SJSA1 (cell line): ENCODE results near the gene TSPAN5. TPM values are rescaled to one million over a fixed set of nuclear protein-coding genes. Genes with fewer than 3 reads are reported as not detected.

Source experiments
- DNase-seq, 2 experiments: peaks; one replicate each; pipeline ENCODE4 v3.0.0-alpha.2; 2015 to 2020; ENCODE audit warnings: low spot score in 2 of 2, low read depth in 1 of 2
- H3K27ac ChIP-seq: fragments of 250-450 bp; sonication (Bioruptor Pico); 2 replicates; pipeline ENCODE4 v1.5.1; 2020; ENCODE audit warnings: mild to moderate bottlenecking, moderate library complexity
- H3K27me3 ChIP-seq: fragments of 250-450 bp; sonication (Bioruptor Pico); replicated peaks from 2 replicates; pipeline ENCODE4 v1.5.1; 2020; ENCODE audit warnings: mild to moderate bottlenecking, moderate library complexity
- H3K36me3 ChIP-seq: fragments of 250-450 bp; sonication (Bioruptor Pico); 2 replicates; pipeline ENCODE4 v1.5.1; 2020; ENCODE audit warnings: mild to moderate bottlenecking
- H3K4me1 ChIP-seq: fragments of 250-450 bp; sonication (Bioruptor Pico); replicated peaks from 2 replicates; pipeline ENCODE4 v1.6.1; 2021; ENCODE audit warnings: mild to moderate bottlenecking
- H3K4me3 ChIP-seq: fragments of 250-450 bp; sonication (Bioruptor Pico); 2 replicates; pipeline ENCODE4 v1.5.1; 2020; ENCODE audit warnings: mild to moderate bottlenecking
- H3K9me3 ChIP-seq: fragments of 250-450 bp; sonication (Bioruptor Pico); replicated peaks from 2 replicates; pipeline ENCODE4 v1.5.1; 2020; ENCODE audit warnings: mild to moderate bottlenecking
- total RNA-seq: library from RNA; depleted of rRNA; stranded (reverse); fragments of >200 nt; shearing (Covaris generic); gene quantifications from 2 replicates; pipeline ENCODE4 v1.2.3, GENCODE V29; 2014

Gene TSPAN5
- total RNA-seq, 1 experiment from 2014 or later = 20.0 TPM

DNA sequence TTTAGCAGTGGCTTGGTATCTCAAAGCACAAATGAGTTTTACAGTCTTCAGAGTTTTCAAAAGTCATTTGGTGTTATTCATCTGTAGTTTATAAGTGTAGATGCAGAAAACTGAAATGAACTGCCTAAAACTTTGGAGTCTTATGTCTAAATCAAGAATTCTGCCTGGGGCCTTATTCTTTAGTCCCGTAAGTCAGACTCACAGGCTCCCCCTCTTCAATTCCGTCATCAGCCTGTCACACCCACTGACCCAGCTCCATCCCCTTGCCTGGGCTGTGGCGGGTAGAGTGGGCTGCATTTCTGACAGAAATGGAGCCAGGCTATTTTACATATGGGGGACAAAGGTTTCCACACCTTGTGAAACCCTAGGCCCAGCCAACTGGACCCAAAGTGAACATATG lies 44.3 kb downstream of the TSPAN5 start:
- Histone ChIP-seq H3K9me3 (no peaks in the 10 kb centered on the region), H3K4me1 (peaks cover 12% of the 10 kb centered on the region), H3K36me3 (no peaks in the 10 kb centered on the region), H3K4me3 (no peak overlapping the region), H3K27me3 (no peaks in the 10 kb centered on the region), H3K27ac (no peak overlapping the region)
- no peak for DNase-seq

DNA sequence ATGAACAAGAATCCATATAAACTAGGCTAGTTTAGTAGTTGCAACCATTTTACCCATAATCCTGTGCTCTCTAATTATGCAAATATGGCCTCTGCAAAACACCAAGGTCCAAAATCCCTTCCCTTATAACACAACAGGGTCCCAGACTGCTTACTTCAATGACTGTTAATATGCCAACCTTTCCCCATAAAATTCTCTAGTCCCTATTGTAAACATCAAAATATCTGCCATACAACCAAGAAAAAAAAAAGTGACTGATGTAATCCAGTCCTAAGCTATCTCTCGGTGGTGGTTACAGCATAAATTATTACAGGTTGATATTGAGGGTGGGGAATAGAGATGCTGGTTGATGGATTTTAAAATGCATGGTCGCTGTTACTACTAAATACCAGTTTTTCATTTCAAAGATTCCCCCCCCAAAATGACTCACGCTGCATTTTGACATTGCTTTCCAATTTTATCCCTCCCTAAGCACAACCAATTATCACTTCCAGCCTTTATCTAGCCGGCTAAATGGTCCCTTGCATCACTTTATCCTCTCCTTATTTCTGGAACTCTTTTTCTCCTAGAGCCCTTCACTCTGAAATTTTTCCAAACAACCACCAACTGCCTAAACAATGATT lies 44.8 kb downstream of the TSPAN5 start:
- no peak for DNase-seq
- Histone ChIP-seq H3K27me3 (no peaks in the 10 kb centered on the region), H3K27ac (no peak overlapping the region), H3K9me3 (no peaks in the 10 kb centered on the region), H3K4me3 (no peak overlapping the region), H3K4me1 (peaks cover 11% of the 10 kb centered on the region), H3K36me3 (no peaks in the 10 kb centered on the region)

DNA sequence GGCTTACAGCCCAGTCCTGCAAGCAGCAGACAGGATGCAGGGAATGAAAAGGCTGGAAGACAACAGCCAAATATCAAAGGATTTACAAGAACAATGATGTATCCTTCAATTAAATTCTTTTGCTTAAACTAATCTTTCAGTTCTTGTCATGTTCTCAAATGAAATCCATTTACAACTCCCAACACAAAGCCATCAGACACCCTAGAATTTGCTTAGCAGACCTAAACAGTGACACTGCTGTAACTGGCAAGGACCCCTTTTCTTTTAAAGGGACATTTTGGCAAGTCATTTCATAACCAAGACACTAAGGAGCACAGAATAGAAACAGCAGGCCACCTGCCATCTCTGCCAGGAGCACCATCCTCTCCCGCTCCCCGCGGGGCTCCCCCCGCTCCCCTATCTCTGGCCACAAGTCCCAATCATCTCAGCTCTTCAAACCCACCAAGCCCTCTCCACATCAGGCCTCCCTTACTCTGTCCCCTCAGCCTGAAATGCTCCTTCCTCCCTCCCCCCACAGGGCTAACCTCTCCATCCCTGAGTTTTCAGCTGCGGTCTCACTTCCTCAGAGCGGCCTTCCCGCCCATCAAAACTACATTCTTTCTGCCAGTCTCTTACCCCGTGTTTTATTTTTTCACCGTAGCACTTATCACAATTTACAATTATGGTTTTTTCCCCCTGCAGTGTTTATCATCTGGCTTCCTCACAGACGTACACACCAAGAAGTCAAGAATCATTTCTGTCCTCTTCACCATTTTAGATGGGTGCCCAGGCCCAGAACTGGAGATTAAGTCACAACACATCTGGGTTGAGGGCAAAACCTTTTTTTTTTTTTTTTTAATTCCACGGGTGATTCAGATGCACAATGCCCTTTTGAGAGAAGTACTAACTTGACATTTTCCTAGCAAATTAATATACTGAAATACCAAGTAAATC lies 45.8 kb downstream of the TSPAN5 start:
- DNase-seq = no peak
- Histone ChIP-seq H3K27ac (no peak overlapping the region), H3K9me3 (no peaks in the 10 kb centered on the region), H3K4me3 (no peak overlapping the region), H3K36me3 (no peaks in the 10 kb centered on the region), H3K27me3 (no peaks in the 10 kb centered on the region), H3K4me1 (peaks cover 11% of the 10 kb centered on the region)

DNA sequence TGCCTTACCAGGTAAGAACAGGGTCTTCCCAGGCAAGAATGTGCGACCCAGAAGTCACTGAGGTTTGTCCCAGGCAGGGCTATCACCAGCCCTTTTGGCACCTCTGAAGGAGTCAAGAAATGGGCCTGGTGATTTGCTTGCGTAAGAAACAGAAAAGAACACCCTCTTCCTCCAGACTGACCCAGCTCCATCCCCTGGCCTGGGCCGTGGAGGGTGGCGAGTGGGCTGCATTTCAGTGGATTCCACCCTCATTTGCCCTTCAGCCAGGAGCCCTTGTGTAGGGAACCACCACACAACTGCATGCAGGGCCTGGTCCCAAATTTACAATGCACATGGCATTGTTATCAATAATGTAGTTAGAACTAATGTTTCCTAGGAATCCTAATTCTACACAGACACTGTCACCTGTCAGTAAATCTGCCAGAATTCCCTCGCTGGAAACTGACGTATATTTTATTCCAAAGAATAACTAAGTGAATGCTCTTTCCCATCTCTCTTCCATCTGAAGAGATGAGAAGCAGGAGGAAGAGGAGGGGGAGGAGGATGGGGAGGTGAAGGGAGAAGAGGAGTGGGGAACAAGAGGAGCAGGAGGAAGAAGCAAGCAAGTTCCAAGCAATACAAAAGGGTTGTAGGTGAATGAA lies 46.6 kb downstream of the TSPAN5 start:
- Histone ChIP-seq H3K27me3 (no peaks in the 10 kb centered on the region), H3K4me3 (no peak overlapping the region), H3K4me1 (peaks cover 11% of the 10 kb centered on the region), H3K9me3 (no peaks in the 10 kb centered on the region), H3K36me3 (no peaks in the 10 kb centered on the region), H3K27ac (no peak overlapping the region)
- no peak for DNase-seq

DNA sequence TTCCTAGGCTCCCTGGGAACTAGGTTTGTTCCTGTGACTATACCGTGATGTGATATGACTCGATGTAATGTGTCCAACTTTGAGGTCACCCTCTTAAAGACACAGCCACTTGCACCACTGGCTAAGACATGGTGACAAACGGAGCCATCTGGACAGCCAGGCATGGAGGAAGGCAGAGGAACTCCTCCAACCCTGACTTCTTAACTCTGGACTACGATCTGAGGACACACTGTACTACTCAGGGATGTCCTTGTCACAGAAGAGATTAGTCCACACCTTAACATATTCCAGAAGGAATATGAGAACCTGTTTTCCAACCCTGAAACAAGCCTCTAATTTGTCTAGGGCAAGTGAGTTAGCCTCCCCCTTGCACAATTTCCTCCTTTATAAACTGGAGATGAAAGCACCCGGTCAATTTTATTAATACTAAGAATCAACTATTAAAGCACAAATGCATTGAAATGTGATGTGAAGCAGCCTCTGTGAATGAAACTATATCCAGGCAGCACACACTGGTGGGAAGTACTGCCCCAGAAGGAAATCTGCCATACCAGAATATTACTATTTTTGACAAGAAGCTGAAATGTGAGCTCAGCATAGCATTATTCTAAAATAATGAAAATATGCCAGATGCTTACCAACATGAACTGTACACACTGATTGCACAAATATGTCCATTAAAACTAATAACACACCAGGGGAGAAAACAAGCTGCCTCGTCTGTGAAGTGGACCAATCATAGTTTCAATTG lies 47.3 kb downstream of the TSPAN5 start:
- Histone ChIP-seq H3K27me3 (no peaks in the 10 kb centered on the region), H3K27ac (no peak overlapping the region), H3K9me3 (no peaks in the 10 kb centered on the region), H3K4me1 (peaks cover 11% of the 10 kb centered on the region), H3K4me3 (no peak overlapping the region), H3K36me3 (no peaks in the 10 kb centered on the region)
- DNase-seq = no peak

DNA sequence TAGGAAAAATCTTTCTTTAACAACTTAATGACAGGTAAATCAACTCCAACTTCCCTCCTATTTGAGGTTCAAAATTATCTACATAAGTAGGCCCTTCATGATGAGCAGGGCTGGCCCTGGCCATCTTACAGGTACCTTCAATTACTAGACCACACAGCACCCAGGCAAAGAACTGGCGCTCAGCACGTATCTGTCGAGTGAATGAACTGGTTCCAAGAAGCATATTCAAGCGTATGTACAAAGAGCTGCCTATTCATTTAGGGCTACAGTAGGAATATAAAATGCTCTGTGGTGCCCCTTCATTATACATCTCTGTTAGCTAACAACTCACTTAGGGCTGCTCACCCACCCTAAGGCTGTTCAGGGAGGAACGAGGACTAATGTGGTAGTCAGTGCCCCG lies 48.0 kb downstream of the TSPAN5 start:
- Histone ChIP-seq H3K4me3 (no peak overlapping the region), H3K9me3 (no peaks in the 10 kb centered on the region), H3K27ac (no peak overlapping the region), H3K4me1 (peaks cover 11% of the 10 kb centered on the region), H3K27me3 (no peaks in the 10 kb centered on the region), H3K36me3 (no peaks in the 10 kb centered on the region)
- DNase-seq = no peak

DNA sequence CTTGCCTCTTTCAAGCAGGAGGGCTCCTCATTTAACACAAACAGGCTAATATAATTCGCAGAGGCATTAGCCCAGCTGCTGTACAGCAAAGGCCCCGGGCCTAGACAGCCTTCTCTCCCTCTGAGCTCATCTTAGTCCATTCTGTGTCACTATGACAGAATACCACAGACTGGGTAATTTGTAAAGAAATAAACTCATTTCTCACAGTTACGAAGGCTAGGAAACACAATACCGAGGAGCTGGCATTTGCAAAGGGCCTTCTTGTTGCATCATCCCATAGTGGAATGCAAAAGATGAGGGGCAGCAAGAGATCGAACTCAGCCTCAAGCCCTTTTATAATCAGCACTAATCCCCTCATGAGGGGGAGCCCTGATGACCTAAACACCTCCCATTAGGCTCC lies 48.5 kb downstream of the TSPAN5 start:
- no peaks in the 10 kb centered on the region for H3K27me3 ChIP-seq
- H3K9me3 ChIP-seq = no peaks in the 10 kb centered on the region
- no peak overlapping the region for H3K4me3 ChIP-seq
- no peak for DNase-seq
- peaks cover 11% of the 10 kb centered on the region for H3K4me1 ChIP-seq
- H3K27ac ChIP-seq = no peak overlapping the region
- no peaks in the 10 kb centered on the region for H3K36me3 ChIP-seq

DNA sequence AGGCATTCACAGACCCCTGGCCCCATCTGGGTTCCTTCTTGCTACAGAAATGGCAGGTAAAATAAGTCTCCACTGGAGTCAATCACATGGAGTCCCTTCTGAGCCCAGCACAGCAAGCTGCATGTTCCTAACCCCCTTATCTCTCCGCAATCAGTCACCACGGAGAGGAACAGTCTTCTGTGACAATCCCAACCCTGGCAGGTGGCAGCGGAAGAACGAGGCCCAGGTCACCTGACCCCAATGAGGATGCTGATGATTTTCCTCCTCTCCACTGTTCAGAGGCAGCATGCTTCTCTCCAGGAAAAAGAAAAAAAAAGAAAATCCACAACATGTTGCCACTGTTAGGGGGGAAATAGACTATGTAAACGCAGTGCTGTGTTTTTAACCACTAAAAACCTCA lies 50.1 kb downstream of the TSPAN5 start:
- Histone ChIP-seq H3K4me3 (no peak overlapping the region), H3K36me3 (no peaks in the 10 kb centered on the region), H3K27me3 (no peaks in the 10 kb centered on the region), H3K27ac (no peak overlapping the region), H3K9me3 (no peaks in the 10 kb centered on the region), H3K4me1 (peaks cover 2% of the 10 kb centered on the region; the same call in 1 of the 2 replicates)
- DNase-seq = no peak

DNA sequence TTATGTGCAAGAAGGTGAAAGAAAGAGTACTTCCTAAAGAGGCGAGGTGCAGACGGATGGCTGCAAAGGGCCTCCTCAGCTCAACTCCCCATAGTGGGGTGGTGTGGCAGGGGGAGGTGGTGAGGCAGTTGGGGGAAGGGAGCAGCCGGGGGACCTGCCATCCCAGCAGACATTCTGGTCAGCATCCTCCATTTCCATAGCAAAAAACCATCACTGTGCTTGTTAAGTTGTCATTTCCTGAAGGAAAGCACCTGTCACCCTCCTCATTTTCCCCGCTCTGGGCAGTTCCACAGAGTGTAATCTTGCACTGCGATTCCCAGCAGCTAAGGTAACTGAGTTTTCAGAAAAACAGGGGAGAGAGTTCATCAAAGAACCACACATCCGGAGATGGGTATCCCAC lies 51.5 kb downstream of the TSPAN5 start:
- no peak for DNase-seq
- Histone ChIP-seq H3K4me3 (no peak overlapping the region), H3K36me3 (no peaks in the 10 kb centered on the region), H3K9me3 (no peaks in the 10 kb centered on the region; the same call in 1 of the 2 replicates), H3K27me3 (no peaks in the 10 kb centered on the region), H3K4me1 (no peaks in the 10 kb centered on the region; the same call in 1 of the 2 replicates), H3K27ac (no peak overlapping the region)

DNA sequence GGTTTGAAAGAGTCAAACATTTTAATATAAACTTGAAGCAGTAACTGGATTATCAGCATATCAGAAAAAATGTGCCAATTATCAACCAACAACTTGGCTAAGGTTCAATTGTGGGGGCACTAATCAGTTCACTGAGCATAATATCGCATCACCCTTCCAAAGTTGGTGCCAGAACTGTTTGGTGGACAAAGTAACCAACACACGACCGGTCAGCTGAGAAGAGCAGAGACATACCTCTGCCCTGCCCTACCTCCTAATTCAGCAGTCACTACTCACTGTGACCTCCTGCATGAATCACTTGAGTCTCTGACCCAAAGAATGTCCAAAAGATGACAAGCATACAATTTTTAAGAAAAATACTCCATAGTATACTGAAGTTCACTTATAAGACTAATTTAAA lies 53.2 kb downstream of the TSPAN5 start:
- Histone ChIP-seq H3K4me1 (no peaks in the 10 kb centered on the region; the same call in 1 of the 2 replicates), H3K9me3 (no peaks in the 10 kb centered on the region; the same call in 1 of the 2 replicates), H3K36me3 (0 out of 2 replicates have a peak, but pooled peaks cover 2% of the 10 kb centered on the region), H3K27me3 (no peaks in the 10 kb centered on the region), H3K27ac (no peak overlapping the region), H3K4me3 (no peak overlapping the region)
- DNase-seq = no peak

DNA sequence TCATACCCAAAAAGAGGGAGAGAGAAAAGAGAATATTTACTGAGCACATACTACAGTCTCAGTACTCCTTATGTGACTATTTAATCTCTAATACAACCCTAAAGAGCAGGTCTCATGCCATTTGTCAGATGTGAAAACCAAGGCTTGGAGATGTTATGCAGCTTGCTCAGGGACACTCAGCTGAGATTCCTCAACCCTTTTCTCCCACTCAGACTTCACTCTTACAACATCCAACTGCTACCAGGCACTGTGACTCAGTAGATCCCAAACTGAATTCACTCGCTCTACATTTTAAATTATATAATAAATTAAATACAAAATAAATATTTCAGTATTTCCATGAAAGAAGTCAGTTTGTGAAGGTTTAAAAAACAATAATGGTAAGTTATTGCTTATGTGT lies 53.7 kb downstream of the TSPAN5 start:
- no peak overlapping the region for H3K27ac ChIP-seq
- DNase-seq = no peak
- no peaks in the 10 kb centered on the region; the same call in 1 of the 2 replicates for H3K9me3 ChIP-seq
- H3K36me3 ChIP-seq = 0 out of 2 replicates have a peak, but pooled peaks cover 3% of the 10 kb centered on the region
- no peaks in the 10 kb centered on the region; the same call in 1 of the 2 replicates for H3K4me1 ChIP-seq
- no peaks in the 10 kb centered on the region for H3K27me3 ChIP-seq
- no peak overlapping the region for H3K4me3 ChIP-seq

DNA sequence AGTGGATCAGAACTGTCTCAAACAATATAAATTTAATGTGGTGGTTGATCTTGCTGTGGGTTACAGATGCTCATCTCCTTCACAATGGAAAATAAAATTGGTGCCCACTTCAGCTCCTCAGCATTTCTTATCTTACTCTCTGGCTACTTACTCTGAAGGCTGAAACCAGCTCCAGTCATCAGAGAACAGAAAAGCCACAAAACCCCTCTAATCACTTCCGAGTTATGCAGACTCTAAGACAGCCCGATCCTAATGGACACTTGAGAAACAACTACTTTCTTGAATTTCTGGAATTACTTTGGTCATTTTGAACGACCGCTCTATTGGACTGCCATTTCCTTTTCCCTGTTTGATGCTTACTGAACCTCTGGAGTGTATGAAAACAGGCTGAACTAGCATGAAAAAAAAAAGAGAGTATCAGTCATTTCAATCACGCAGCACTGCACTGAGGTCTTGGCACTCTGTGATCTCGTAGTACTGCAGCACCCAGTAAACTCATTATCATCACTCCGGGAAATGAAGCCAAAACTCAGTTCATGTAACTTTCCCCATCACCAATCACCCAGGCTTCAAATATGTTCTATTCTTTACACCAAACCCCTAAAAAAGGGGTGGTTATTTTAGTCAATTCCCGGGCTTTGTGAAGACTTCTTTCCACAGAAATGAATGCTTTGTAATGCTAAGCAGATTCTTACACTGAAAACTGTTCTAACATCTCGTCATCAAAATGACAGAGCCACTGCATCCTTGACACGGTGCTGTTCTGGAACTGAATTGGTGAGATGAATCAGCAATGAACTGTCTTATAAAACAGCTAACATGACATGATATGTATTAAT lies 54.5 kb downstream of the TSPAN5 start:
- no peak overlapping the region for H3K27ac ChIP-seq
- H3K36me3 ChIP-seq = 0 out of 2 replicates have a peak, but pooled peaks cover 3% of the 10 kb centered on the region
- no peaks in the 10 kb centered on the region; the same call in 1 of the 2 replicates for H3K9me3 ChIP-seq
- no peaks in the 10 kb centered on the region; the same call in 1 of the 2 replicates for H3K4me1 ChIP-seq
- H3K27me3 ChIP-seq = no peaks in the 10 kb centered on the region
- no peak overlapping the region for H3K4me3 ChIP-seq
- DNase-seq = no peak
